A549 (cell line): Measurements from ENCODE around the gene TAF3. TPM values are rescaled to one million over a fixed set of nuclear protein-coding genes. Genes with fewer than 3 reads are reported as not detected.

Experiments
- ATAC-seq, 2 experiments: fragments of 200-7000 bp in 1 of 2; fragments of >200 bp in 1 of 2; cut with Nextera tagmentation in 1 of 2; cut with Tn5 transposase in 1 of 2; 3 replicates each; pipeline versions ENCODE4 v1.8.0 to v1.9.1; 2018 to 2020; ENCODE audit warnings: mild to moderate bottlenecking in 1 of 2, moderate library complexity in 1 of 2
- CTCF ChIA-PET: fragments of 300-600 bp; sonication (Branson Sonifier 250); formaldehyde crosslinking; extraction: SDS; loops from one replicate; lab custom pipeline; 2021; ENCODE audit warnings: antibody characterized with exemption, inconsistent platforms; lab: Yijun Ruan, JAX
- POLR2A ChIA-PET: fragments of 350-600 bp; formaldehyde crosslinking; extraction: SDS; loops from one replicate; lab custom pipeline; 2021; ENCODE audit warnings: antibody characterized with exemption, inconsistent platforms; lab: Yijun Ruan, JAX
- DNase-seq, 2 experiments: peaks; one replicate each; pipeline versions ENCODE4 v3.0.0 to v3.0.0-alpha.2; 2011 to 2016; ENCODE audit warnings: low read depth in 1 of 2, low spot score in 1 of 2
- FAIRE-seq: peaks from 2 replicates; lab custom pipeline; 2011; peaks lifted over from hg19 to GRCh38; lab: Jason Lieb, UNC
- H3K27ac ChIP-seq, 2 experiments: fragments of >200 bp; sonication (Bioruptor Twin); formaldehyde crosslinking; 3 replicates each; pipeline ENCODE4 v1.5.1; 2016 to 2017
- H3K4me1 ChIP-seq: fragments of >200 bp; sonication (Bioruptor Twin); formaldehyde crosslinking; 3 replicates; pipeline ENCODE4 v1.6.1; 2016
- H3K4me2 ChIP-seq: fragments of >200 bp; sonication (Bioruptor Twin); formaldehyde crosslinking; 3 replicates; pipeline ENCODE4 v1.6.1; 2016
- H3K4me3 ChIP-seq: fragments of >200 bp; sonication (Bioruptor Twin); formaldehyde crosslinking; 3 replicates; pipeline ENCODE4 v1.5.1; 2016
- H3K9me3 ChIP-seq: fragments of >200 bp; sonication (Bioruptor Twin); formaldehyde crosslinking; 3 replicates; pipeline ENCODE4 v1.6.1; 2016
- ATOH8 ChIP-seq: fragments of 250-450 bp; sonication (Bioruptor Pico); IDR thresholded peaks from 2 replicates; pipeline ENCODE4 v1.5.0; 2020; ENCODE audit warnings: low read depth, mild to moderate bottlenecking, moderate library complexity
- EHF ChIP-seq: fragments of 250-450 bp; sonication (Bioruptor Pico); IDR thresholded peaks from 2 replicates; pipeline ENCODE4 v1.5.0; 2020; ENCODE audit warnings: mild to moderate bottlenecking
- EHMT2 ChIP-seq: fragments of 200-600 bp; sonication (generic); IDR thresholded peaks from 2 replicates; pipeline ENCODE4 v1.6.1; 2016; ENCODE audit warnings: antibody characterized with exemption, low read depth, mild to moderate bottlenecking, moderate library complexity
- EP300 ChIP-seq, 2 experiments: fragments of >200 bp; sonication (Bioruptor Twin); formaldehyde crosslinking; IDR thresholded peaks; 2 replicates in 1 of 2; 3 replicates in 1 of 2; pipeline ENCODE4 v1.6.1; 2016 to 2017
- FOSL2 ChIP-seq, 2 experiments: fragments of 450-650 bp in 1 of 2; fragments of >200 bp in 1 of 2; sonication (Bioruptor Twin) in 1 of 2; formaldehyde crosslinking; IDR thresholded peaks; 2 replicates each; pipeline versions ENCODE4 v1.5.0 to v1.6.1; 2016 to 2020; ENCODE audit warnings: mild to moderate bottlenecking in 1 of 2, moderate library complexity in 1 of 2
- FOXS1 ChIP-seq: fragments of 250-450 bp; sonication (Bioruptor Pico); IDR thresholded peaks from 2 replicates; pipeline ENCODE4 v1.5.0; 2020; ENCODE audit warnings: mild to moderate bottlenecking, moderate library complexity
- HEYL ChIP-seq: fragments of 250-450 bp; sonication (Bioruptor Pico); IDR thresholded peaks from 2 replicates; pipeline ENCODE4 v1.8.0; 2021; ENCODE audit warnings: mild to moderate bottlenecking, moderate library complexity
- HOXB13 ChIP-seq: fragments of 250-450 bp; sonication (Bioruptor Pico); IDR thresholded peaks from 2 replicates; pipeline ENCODE4 v1.5.0; 2020; ENCODE audit warnings: low read depth, mild to moderate bottlenecking, moderate library complexity
- KDM1A ChIP-seq: fragments of 200-600 bp; sonication (generic); IDR thresholded peaks from 2 replicates; pipeline ENCODE4 v1.6.1; 2016; ENCODE audit warnings: low read depth, mild to moderate bottlenecking
- KDM5A ChIP-seq: fragments of 200-600 bp; sonication (generic); IDR thresholded peaks from 2 replicates; pipeline ENCODE4 v1.6.1; 2016; ENCODE audit warnings: antibody characterized with exemption, mild to moderate bottlenecking
- MAFK ChIP-seq: fragments of 450-650 bp; IDR thresholded peaks from 2 replicates; pipeline ENCODE4 v1.6.1; 2014; ENCODE audit not compliant: partially characterized antibody
- MAZ ChIP-seq: fragments of 150-350 bp; IDR thresholded peaks from 2 replicates; pipeline ENCODE4 v1.6.1; 2014; ENCODE audit warnings: antibody characterized with exemption, low read depth, low read length, borderline replicate concordance
- MYC ChIP-seq: IDR thresholded peaks from 2 replicates; pipeline ENCODE4 v1.6.1; 2012; ENCODE audit warnings: mild to moderate bottlenecking, inconsistent platforms, low read length, improper control_type of control experiment, borderline replicate concordance
- NFE2L2 ChIP-seq: fragments of 150-350 bp; conservative IDR thresholded peaks from 2 replicates; pipeline ENCODE4 v1.6.1; 2014; ENCODE audit warnings: low read length
- NPAS2 ChIP-seq: fragments of 250-450 bp; sonication (Bioruptor Pico); IDR thresholded peaks from 2 replicates; pipeline ENCODE4 v1.8.0; 2022; ENCODE audit warnings: mild to moderate bottlenecking, moderate library complexity, borderline replicate concordance
- POLR2A ChIP-seq: IDR thresholded peaks from 2 replicates; pipeline ENCODE4 v1.6.1; 2012; ENCODE audit warnings: mild to moderate bottlenecking, low read length
- ZFP36 ChIP-seq: fragments of 450-650 bp; IDR thresholded peaks from 2 replicates; pipeline ENCODE4 v1.6.1; 2014; ENCODE audit warnings: borderline replicate concordance; ENCODE audit not compliant: partially characterized antibody
- ZSCAN20 ChIP-seq: fragments of 250-450 bp; sonication (Bioruptor Pico); IDR thresholded peaks from 2 replicates; pipeline ENCODE4 v1.8.0; 2022; ENCODE audit warnings: mild to moderate bottlenecking, moderate library complexity
- whole genome bisulfite sequencing: methylation state at CpG from one replicate; pipeline ENCODE4 v1.1.6; 2017; ENCODE audit errors: missing lambda C conversion rate; 5-methylcytosine and 5-hydroxymethylcytosine counted together
- polyA plus RNA-seq, 4 experiments: library from polyadenylated mRNA; depleted of rRNA in 3 of 4; stranded (reverse); fragments of >200 nt; fragmentation: RNase III in 1 of 4; extraction: RNeasy Plus Mini Kit Qiagen cat#74134 plus additional on column Dnase treatment in 1 of 4; gene quantifications; 2 replicates in 3 of 4; 3 replicates in 1 of 4; pipeline ENCODE4 v1.2.3, GENCODE V29; 2011 to 2017
- TF ChIP-seq, protein P1 (sequence below): fragments of 150-350 bp; IDR thresholded peaks from 2 replicates; pipeline ENCODE4 v1.6.1; 2014; ENCODE audit warnings: low read depth, mild to moderate bottlenecking, low read length
- TF ChIP-seq, protein P2 (sequence below): fragments of 450-650 bp; IDR thresholded peaks from 2 replicates; pipeline ENCODE4 v1.6.1; 2014; ENCODE audit warnings: antibody characterized with exemption
- TF ChIP-seq, protein P3 (sequence below): IDR thresholded peaks from 2 replicates; pipeline ENCODE4 v1.6.1; 2012; ENCODE audit warnings: low read depth, borderline replicate concordance
- TF ChIP-seq, protein P4 (sequence below): fragments of 200-600 bp; sonication (generic); IDR thresholded peaks from 2 replicates; pipeline ENCODE4 v1.6.1; 2016; ENCODE audit warnings: antibody characterized with exemption, mild to moderate bottlenecking, moderate library complexity

TAF3 gene
- polyA plus RNA-seq, 2 of the 4 experiments (the other 2 are of a cell fraction): 5.7 to 6.1 TPM

GRCh38 chr10:8035006-8035640 lies 216.8 kb downstream of the TAF3 start:
- DNase-seq (no peak), ATAC-seq (no peak), FAIRE-seq (no peak)
- no peak for TF ChIP-seq KDM5A
- no peak for TF ChIP-seq NFE2L2
- no peak for TF ChIP-seq ATOH8 (CRISPR knock-in tag)
- TF ChIP-seq EHF (CRISPR knock-in tag): no peak
- TF ChIP-seq MAZ: no peak
- TF ChIP-seq, protein P1, sequence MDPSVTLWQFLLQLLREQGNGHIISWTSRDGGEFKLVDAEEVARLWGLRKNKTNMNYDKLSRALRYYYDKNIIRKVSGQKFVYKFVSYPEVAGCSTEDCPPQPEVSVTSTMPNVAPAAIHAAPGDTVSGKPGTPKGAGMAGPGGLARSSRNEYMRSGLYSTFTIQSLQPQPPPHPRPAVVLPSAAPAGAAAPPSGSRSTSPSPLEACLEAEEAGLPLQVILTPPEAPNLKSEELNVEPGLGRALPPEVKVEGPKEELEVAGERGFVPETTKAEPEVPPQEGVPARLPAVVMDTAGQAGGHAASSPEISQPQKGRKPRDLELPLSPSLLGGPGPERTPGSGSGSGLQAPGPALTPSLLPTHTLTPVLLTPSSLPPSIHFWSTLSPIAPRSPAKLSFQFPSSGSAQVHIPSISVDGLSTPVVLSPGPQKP: no peak
- TF ChIP-seq NPAS2: no peak
- no peaks in the 10 kb centered on the region for H3K9me3 ChIP-seq
- whole genome bisulfite sequencing: 77% methylated on average over 28 of the region's 32 CpGs
- ChIA-PET CTCF (interaction anchor here (0.6 to 1.4 kb wide), 2 partner anchors 18 to 855 kb away, joined by 3 read pairs; no protein-coding TSS in a partner anchor), POLR2A (no interaction called here)
- H3K4me2 ChIP-seq: peak overlapping the region; percentile 75
- peaks cover 16% of the 10 kb centered on the region; the same call in 1 of the 3 replicates for H3K4me1 ChIP-seq
- peak overlapping the region; percentile 32 for H3K4me3 ChIP-seq
- H3K27ac ChIP-seq: peak overlapping the region in 1 of 2 experiments; percentile 40; a peak in 1 of 6 replicates

GRCh38 chr10:8035641-8036470 lies 217.6 kb downstream of the TAF3 start:
- Histone ChIP-seq H3K4me3 (no peak overlapping the region), H3K9me3 (no peaks in the 10 kb centered on the region), H3K4me2 (no peak overlapping the region), H3K4me1 (peaks cover 16% of the 10 kb centered on the region; the same call in 1 of the 3 replicates), H3K27ac (no peak overlapping the region)
- ChIA-PET CTCF (interaction anchor here (0.5 to 1.4 kb wide), 2 partner anchors 17 to 432 kb away, joined by 3 read pairs; no protein-coding TSS in a partner anchor), POLR2A (no interaction called here)
- FAIRE-seq (no peak), DNase-seq (no peak), ATAC-seq (no peak)
- WGBS: 65% methylated on average over 37 of the region's 47 CpGs
- no peak for TF ChIP-seq FOSL2 (IDR thresholded peaks at IDR 0.05)
- TF ChIP-seq FOSL2 (CRISPR knock-in tag; IDR thresholded peaks at IDR 0.05): no peak
- TF ChIP-seq, protein P2, sequence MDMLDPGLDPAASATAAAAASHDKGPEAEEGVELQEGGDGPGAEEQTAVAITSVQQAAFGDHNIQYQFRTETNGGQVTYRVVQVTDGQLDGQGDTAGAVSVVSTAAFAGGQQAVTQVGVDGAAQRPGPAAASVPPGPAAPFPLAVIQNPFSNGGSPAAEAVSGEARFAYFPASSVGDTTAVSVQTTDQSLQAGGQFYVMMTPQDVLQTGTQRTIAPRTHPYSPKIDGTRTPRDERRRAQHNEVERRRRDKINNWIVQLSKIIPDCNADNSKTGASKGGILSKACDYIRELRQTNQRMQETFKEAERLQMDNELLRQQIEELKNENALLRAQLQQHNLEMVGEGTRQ: no peak
- TF ChIP-seq FOXS1 (CRISPR knock-in tag): no peak
- TF ChIP-seq MYC: no peak
- TF ChIP-seq MAFK: no peak
- TF ChIP-seq NFE2L2: no peak
- no peak for TF ChIP-seq EP300 (IDR thresholded peaks at IDR 0.05)
- TF ChIP-seq, protein P1: no peak
- no peak for TF ChIP-seq KDM1A
- no peak for TF ChIP-seq ZSCAN20
- no peak for TF ChIP-seq EHMT2
- TF ChIP-seq POLR2A: no peak
- no peak for TF ChIP-seq MAZ
- no peak for TF ChIP-seq ATOH8 (CRISPR knock-in tag)
- TF ChIP-seq HOXB13 (CRISPR knock-in tag): no peak
- no peak for TF ChIP-seq HEYL (CRISPR knock-in tag)
- TF ChIP-seq ZFP36: no peak
- TF ChIP-seq, protein P3, sequence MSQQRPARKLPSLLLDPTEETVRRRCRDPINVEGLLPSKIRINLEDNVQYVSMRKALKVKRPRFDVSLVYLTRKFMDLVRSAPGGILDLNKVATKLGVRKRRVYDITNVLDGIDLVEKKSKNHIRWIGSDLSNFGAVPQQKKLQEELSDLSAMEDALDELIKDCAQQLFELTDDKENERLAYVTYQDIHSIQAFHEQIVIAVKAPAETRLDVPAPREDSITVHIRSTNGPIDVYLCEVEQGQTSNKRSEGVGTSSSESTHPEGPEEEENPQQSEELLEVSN: no peak
- TF ChIP-seq, protein P4, sequence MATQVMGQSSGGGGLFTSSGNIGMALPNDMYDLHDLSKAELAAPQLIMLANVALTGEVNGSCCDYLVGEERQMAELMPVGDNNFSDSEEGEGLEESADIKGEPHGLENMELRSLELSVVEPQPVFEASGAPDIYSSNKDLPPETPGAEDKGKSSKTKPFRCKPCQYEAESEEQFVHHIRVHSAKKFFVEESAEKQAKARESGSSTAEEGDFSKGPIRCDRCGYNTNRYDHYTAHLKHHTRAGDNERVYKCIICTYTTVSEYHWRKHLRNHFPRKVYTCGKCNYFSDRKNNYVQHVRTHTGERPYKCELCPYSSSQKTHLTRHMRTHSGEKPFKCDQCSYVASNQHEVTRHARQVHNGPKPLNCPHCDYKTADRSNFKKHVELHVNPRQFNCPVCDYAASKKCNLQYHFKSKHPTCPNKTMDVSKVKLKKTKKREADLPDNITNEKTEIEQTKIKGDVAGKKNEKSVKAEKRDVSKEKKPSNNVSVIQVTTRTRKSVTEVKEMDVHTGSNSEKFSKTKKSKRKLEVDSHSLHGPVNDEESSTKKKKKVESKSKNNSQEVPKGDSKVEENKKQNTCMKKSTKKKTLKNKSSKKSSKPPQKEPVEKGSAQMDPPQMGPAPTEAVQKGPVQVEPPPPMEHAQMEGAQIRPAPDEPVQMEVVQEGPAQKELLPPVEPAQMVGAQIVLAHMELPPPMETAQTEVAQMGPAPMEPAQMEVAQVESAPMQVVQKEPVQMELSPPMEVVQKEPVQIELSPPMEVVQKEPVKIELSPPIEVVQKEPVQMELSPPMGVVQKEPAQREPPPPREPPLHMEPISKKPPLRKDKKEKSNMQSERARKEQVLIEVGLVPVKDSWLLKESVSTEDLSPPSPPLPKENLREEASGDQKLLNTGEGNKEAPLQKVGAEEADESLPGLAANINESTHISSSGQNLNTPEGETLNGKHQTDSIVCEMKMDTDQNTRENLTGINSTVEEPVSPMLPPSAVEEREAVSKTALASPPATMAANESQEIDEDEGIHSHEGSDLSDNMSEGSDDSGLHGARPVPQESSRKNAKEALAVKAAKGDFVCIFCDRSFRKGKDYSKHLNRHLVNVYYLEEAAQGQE: no peak
